SJCRH30 (cell line): ENCODE data around the gene UBE3A. TPM values are rescaled to one million over a fixed set of nuclear protein-coding genes. Genes with fewer than 3 reads are reported as not detected.
"Not testable (repeated sequence)": the region's sequence is repeated elsewhere in the genome, so short reads cannot be mapped to it uniquely, and the experiment has no call there.

Experiments
- DNase-seq, 2 experiments: peaks; one replicate each; pipeline ENCODE4 v3.0.0-alpha.2; 2015 to 2020
- H3K27ac ChIP-seq: fragments of 250-450 bp; sonication (Bioruptor Pico); 2 replicates; pipeline ENCODE4 v1.5.1; 2020; ENCODE audit warnings: mild to moderate bottlenecking, moderate library complexity
- H3K27me3 ChIP-seq: fragments of 250-450 bp; sonication (Bioruptor Pico); 2 replicates; pipeline ENCODE4 v1.5.1; 2020; ENCODE audit warnings: mild to moderate bottlenecking, moderate library complexity
- H3K36me3 ChIP-seq: fragments of 250-450 bp; sonication (Bioruptor Pico); 2 replicates; pipeline ENCODE4 v1.5.1; 2020; ENCODE audit warnings: mild to moderate bottlenecking, moderate library complexity
- H3K4me1 ChIP-seq: fragments of 250-450 bp; sonication (Bioruptor Pico); 2 replicates; pipeline ENCODE4 v1.5.1; 2020; ENCODE audit warnings: mild to moderate bottlenecking, moderate library complexity
- H3K4me3 ChIP-seq: fragments of 250-450 bp; sonication (Bioruptor Pico); 2 replicates; pipeline ENCODE4 v1.5.1; 2020; ENCODE audit warnings: mild to moderate bottlenecking, moderate library complexity
- H3K9me3 ChIP-seq: fragments of 250-450 bp; sonication (Bioruptor Pico); replicated peaks from 2 replicates; pipeline ENCODE4 v1.5.1; 2020; ENCODE audit warnings: mild to moderate bottlenecking, moderate library complexity
- total RNA-seq: library from RNA; depleted of rRNA; stranded (reverse); fragments of >200 nt; shearing (Covaris generic); gene quantifications from 2 replicates; pipeline ENCODE4 v1.2.3, GENCODE V29; 2014

Gene UBE3A
- total RNA-seq, 1 experiment from 2014 or later = 111 TPM

DNA sequence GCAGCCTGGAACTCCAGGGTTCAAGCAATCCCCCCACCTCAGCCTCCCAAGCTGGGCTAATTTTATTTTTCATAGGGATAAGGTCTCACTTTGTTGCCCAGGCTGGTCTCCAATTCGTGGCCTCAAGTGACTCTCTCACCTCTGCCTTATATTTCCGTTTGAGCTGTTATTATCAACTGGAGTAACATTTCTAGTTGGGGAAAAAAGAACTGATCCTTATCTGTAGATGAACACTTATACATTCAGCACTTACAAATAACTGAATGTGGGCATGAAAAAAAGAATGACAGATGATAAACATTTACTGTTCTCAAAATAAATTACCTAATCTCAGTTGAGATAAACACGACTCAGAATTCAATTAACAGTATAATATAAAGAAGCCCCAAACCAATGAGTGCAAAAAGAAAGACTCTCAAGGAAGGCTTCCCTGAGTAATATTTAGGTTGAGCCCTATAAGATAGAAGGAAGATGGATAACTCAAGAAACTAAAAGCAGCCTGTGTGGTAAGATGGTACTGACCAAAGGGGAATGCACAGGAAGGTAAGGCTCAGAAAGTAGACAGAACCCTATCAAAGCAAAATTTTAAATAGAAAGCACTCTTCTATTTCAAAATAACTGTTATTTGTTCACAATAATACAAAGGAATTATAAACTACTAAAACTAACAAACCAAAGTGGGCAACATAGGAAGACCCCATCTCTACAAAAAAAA lies 11.8 kb downstream of the UBE3A start:
- Histone ChIP-seq H3K36me3 (peaks cover 16% of the 10 kb centered on the region), H3K9me3 (no peaks in the 10 kb centered on the region; the same call in 1 of the 2 replicates), H3K4me3 (no peak overlapping the region), H3K27me3 (no peaks in the 10 kb centered on the region), H3K27ac (no peak overlapping the region), H3K4me1 (no peaks in the 10 kb centered on the region)
- no peak for DNase-seq

DNA sequence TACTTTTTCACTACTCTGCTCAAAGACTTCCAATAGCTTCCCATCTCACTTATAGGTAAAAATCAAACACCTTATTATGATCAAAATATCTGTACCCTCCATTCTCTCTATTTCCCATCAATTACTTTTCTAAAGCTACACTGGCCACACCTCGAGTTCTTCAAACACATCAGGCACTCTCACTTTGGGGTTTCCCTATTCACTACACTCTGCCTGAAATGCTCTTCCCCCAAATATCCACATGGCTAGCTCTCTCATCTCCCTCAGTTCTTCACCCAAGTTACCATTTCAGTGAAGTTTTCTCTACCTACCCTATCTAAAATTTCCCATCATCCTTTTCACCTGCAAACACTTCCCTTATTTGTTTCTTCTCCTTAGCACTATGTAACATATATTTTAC lies 14.8 kb downstream of the UBE3A start:
- DNase-seq = no peak
- Histone ChIP-seq H3K4me1 (no peaks in the 10 kb centered on the region), H3K9me3 (no peaks in the 10 kb centered on the region; the same call in 1 of the 2 replicates), H3K27ac (no peak overlapping the region), H3K4me3 (no peak overlapping the region), H3K27me3 (no peaks in the 10 kb centered on the region), H3K36me3 (peaks cover 18% of the 10 kb centered on the region)

DNA sequence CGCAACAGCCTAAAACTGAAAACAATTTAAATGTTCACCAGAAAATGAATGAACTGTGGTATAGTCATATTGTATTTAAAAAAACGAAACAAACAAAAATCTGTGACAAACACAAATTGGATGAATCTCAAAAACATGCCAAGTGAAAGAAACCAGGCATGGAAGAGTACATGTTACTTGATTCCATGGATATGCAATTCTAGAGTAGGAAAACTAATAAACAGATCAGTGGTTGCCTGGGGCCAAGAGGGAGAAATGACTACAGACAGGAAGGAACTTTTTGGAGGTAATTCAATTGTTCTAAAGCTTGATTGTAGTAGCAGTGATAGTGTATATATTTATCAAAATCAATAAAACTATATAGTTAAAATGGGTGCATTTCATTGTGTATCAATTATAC lies 16.8 kb downstream of the UBE3A start:
- no peaks in the 10 kb centered on the region for H3K9me3 ChIP-seq

DNA sequence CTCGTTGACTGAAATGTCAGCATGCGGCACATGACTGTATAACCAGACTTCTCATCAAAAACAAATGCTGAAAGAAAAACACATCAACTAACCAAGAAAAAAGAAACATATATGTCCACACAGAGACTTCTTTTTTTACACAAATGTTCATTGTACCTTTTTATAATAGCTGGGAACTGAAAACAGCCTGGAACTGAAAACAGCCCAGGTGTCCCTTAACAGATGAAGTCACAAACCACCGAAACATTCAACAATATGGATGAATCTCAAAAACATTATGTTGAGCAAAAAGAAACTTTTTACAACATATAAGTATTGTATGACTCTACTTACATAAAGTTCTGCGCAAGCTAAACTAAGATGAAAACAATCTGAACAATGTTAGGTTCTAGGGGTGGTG lies 20.6 kb downstream of the UBE3A start:
- DNase-seq = no peak

More for the DNA sequence above, 16.8 kb downstream of the UBE3A start:
- Histone ChIP-seq H3K27me3 (no peaks in the 10 kb centered on the region), H3K27ac (no peak overlapping the region), H3K4me3 (no peak overlapping the region), H3K36me3 (peaks cover 32% of the 10 kb centered on the region), H3K4me1 (no peaks in the 10 kb centered on the region)
- DNase-seq = no peak

DNA sequence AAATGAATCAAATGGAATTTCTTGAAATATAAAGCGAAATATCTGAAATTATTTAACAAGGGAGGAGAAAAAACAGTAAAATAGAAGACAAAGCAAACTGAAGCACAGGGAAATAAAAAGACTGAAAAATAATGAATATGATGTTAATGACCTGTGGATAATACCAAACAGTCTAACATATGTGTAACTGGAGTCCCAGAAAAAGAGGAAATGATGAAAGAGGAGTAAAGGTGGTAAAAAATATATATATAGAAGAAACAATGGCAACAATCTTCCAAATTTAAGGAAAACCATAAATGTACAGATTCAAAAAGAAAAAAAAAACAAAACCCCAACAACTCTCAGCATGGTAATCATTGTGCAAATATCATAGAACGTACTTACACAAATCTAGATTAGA lies 21.2 kb downstream of the UBE3A start:
- H3K9me3 ChIP-seq = no peaks in the 10 kb centered on the region
- peaks cover 34% of the 10 kb centered on the region for H3K36me3 ChIP-seq
- H3K27me3 ChIP-seq = no peaks in the 10 kb centered on the region
- H3K4me3 ChIP-seq = no peak overlapping the region
- DNase-seq = no peak
- H3K27ac ChIP-seq = no peak overlapping the region
- H3K4me1 ChIP-seq = no peaks in the 10 kb centered on the region

More for the DNA sequence above, 20.6 kb downstream of the UBE3A start:
- Histone ChIP-seq H3K27me3 (no peaks in the 10 kb centered on the region), H3K36me3 (peaks cover 34% of the 10 kb centered on the region), H3K4me1 (no peaks in the 10 kb centered on the region), H3K4me3 (no peak overlapping the region), H3K9me3 (no peaks in the 10 kb centered on the region), H3K27ac (no peak overlapping the region)

DNA sequence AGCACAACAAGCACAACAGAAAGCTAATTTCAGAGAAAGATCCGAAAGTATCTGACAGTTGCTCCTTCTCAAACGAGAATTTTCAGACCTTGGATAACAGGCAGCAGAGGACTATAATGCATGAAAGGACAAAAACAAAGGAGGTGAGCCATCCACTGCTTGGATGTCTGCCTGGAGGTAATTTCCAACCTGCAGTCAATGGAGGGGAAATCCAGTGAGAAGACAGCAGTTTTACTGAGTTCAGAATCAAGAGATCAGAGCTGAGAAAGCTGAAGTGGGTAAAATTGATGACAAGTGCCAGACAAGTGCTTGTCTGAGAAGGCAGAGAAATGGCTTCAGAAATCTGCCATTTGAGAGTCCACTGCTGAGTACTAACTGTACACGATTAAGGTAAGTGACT lies 22.1 kb downstream of the UBE3A start:
- H3K9me3 ChIP-seq = no peaks in the 10 kb centered on the region
- H3K27ac ChIP-seq = no peak overlapping the region
- no peak overlapping the region for H3K4me3 ChIP-seq
- no peaks in the 10 kb centered on the region for H3K27me3 ChIP-seq
- H3K4me1 ChIP-seq = no peaks in the 10 kb centered on the region
- DNase-seq = no peak
- H3K36me3 ChIP-seq = peaks cover 28% of the 10 kb centered on the region

DNA sequence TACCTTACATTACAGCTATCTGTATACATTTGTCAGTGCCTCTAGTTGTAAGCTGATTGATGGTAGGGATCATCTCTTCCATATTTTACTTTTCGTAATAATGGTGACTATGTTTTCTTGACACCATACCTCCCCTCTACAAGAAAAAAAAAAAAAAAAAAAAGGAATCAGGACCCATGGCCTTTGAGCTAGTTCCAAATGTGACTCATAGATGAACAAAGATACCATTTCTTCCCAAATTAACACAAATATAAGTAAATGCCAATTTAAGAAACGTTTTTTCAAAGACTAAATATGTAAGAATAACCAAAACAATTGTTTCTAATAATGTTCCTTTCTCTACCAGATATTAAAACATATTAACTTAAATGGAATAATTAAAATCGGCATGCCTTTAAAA lies 23.1 kb downstream of the UBE3A start:
- H3K4me1 ChIP-seq = no peaks in the 10 kb centered on the region
- no peak for DNase-seq
- H3K27ac ChIP-seq = no peak overlapping the region
- no peaks in the 10 kb centered on the region for H3K27me3 ChIP-seq
- H3K9me3 ChIP-seq = no peaks in the 10 kb centered on the region
- H3K36me3 ChIP-seq = peaks cover 19% of the 10 kb centered on the region
- H3K4me3 ChIP-seq = no peak overlapping the region

DNA sequence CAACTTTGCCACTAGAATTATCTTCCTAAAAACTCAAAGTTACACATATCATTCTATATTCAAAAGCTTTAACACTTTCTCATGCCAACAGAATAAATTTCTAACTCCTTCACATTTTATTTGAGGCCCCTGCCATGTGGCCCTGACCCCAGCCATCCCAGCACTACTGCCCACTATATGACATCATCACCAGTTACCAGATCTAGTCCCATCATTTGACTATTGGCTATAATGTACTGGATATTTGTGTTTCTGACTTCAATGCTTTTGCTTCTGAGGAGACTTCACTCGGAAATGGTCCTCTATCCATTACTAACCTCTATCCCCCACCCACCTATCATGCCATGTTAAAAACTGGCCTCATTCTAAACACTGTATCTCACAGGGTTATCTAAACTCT lies 23.6 kb downstream of the UBE3A start:
- Histone ChIP-seq H3K9me3 (no peaks in the 10 kb centered on the region), H3K27me3 (no peaks in the 10 kb centered on the region), H3K4me1 (no peaks in the 10 kb centered on the region), H3K27ac (no peak overlapping the region), H3K4me3 (no peak overlapping the region), H3K36me3 (peaks cover 17% of the 10 kb centered on the region)
- no peak for DNase-seq

DNA sequence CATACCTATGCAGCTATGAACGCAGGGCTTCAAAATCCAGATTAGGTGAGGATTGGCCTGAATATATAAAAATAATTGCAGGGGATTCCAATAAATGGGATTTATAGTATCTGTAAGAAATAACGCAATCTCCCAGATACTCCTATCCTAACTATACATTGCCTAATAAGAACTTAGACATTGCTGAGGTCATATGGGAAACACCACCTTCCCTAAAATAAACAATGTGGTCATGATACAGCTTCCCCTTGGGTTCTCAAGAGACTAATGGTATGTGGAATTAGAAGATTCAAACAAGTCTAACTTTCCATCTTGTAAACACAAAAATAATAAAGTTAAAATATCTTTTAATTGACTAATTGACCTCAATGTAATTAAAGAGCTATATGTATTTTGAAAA lies 28.2 kb downstream of the UBE3A start:
- no peak for DNase-seq
- peaks cover 26% of the 10 kb centered on the region for H3K36me3 ChIP-seq
- no peaks in the 10 kb centered on the region for H3K27me3 ChIP-seq
- H3K4me3 ChIP-seq = no peak overlapping the region
- no peak overlapping the region for H3K27ac ChIP-seq
- no peaks in the 10 kb centered on the region for H3K9me3 ChIP-seq
- no peaks in the 10 kb centered on the region for H3K4me1 ChIP-seq

DNA sequence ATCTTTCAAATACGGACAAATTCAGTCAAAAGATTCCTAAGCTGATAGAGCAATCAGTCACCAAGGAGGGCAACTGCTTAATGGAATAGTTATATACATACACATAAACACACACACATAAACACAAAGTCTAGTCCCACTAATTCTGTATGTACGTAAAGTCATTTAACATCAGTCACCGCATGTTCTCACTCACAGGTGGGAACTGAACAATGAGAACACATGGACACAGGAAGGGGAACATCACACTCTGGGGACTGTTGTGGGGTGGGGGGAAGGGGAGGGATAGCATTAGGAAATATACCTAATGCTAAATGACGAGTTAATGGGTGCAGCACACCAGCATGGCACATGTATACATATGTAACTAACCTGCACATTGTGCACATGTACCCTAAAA lies 29.1 kb downstream of the UBE3A start:
- H3K4me3 ChIP-seq, H3K4me1 ChIP-seq, H3K27ac ChIP-seq, H3K27me3 ChIP-seq, H3K9me3 ChIP-seq, DNase-seq: not testable (repeated sequence)
- peaks cover 32% of the 10 kb centered on the region for H3K36me3 ChIP-seq

DNA sequence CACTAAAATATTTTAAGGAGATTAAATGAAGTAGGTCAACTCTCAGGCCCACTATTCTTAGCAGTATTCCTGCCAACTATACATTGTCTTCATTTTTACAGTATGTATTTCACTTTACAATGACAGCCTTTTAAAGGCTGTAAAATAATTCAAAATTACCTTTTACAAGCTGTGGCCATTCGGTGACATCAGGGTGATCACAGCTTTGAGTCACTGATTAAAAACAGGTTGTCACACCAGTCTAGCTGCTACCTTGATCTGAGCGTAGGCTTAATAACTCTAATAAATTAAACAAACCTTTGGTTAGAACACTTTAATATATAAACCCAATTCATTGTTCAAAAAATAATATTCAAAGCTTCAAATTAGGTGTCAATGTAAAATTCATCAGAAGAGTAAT lies 29.9 kb downstream of the UBE3A start:
- no peaks in the 10 kb centered on the region for H3K9me3 ChIP-seq
- no peaks in the 10 kb centered on the region for H3K4me1 ChIP-seq
- no peaks in the 10 kb centered on the region for H3K27me3 ChIP-seq
- H3K4me3 ChIP-seq = no peak overlapping the region
- DNase-seq = no peak
- H3K27ac ChIP-seq = no peak overlapping the region
- H3K36me3 ChIP-seq = peaks cover 40% of the 10 kb centered on the region

DNA sequence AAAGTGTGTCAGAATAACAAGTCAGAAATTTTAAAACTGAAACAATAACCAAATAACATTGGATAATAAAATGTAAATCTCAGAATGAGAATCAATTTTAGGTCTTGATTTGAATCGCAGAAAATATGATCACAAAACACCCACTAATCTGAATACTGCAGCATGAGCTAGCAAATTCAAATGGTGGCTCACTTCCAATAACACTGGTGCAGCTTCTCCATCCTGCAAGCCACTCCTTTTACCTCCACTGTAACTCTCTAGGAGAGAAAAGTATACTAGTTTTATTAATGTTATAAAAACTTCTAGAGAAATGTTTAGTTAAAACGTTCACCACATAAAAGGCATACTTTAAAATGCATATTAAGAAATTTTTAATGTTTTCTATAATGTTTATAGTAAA lies 30.4 kb downstream of the UBE3A start:
- Histone ChIP-seq H3K4me3 (no peak overlapping the region), H3K27ac (no peak overlapping the region), H3K27me3 (no peaks in the 10 kb centered on the region), H3K36me3 (peaks cover 45% of the 10 kb centered on the region), H3K4me1 (no peaks in the 10 kb centered on the region), H3K9me3 (no peaks in the 10 kb centered on the region)
- DNase-seq = no peak

DNA sequence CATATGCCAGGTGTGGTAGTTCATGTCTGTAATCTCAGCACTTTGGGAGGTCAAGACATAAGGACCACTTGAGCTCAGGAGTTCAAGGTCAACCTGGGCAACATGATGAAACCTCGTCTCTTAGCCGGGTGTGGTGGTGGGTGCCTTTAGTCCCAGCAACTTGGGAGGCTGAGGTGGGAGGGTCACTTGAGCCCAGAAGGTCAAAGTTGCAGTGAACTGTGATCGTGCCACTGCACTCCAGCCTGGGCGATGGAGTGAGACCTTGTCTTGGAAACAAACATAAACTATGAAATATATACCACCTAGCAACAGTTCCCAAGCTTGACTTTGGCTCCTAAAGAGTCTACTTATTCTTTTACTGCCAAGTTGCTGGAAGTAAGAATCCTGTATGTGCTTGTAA lies 30.9 kb downstream of the UBE3A start:
- no peak overlapping the region for H3K4me3 ChIP-seq
- no peaks in the 10 kb centered on the region for H3K9me3 ChIP-seq
- no peak overlapping the region for H3K27ac ChIP-seq
- no peaks in the 10 kb centered on the region for H3K27me3 ChIP-seq
- no peak for DNase-seq
- H3K36me3 ChIP-seq = peaks cover 50% of the 10 kb centered on the region
- no peaks in the 10 kb centered on the region for H3K4me1 ChIP-seq

DNA sequence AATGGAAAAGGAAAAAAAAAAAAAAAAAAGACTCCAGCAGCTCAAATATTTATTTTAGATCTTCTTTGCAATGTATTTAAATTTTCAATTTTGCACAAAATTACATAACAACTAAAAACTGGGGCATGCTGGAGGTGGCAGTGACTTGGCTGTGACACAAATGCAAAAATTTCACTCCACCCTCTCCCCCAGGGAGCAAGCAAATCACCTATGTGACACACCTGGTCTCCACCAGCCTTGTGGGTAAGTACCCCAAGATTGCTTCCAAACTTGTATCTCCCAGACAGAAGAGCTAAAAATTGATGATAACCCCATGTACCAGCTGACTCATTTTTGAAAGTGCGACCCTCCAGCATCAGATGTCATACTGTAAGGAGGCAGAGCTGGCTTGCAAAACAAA lies 32.0 kb downstream of the UBE3A start:
- H3K9me3 ChIP-seq = no peaks in the 10 kb centered on the region
- no peak overlapping the region for H3K27ac ChIP-seq
- no peak for DNase-seq
- no peaks in the 10 kb centered on the region for H3K27me3 ChIP-seq
- H3K36me3 ChIP-seq = peaks cover 61% of the 10 kb centered on the region
- H3K4me1 ChIP-seq = no peaks in the 10 kb centered on the region
- H3K4me3 ChIP-seq = no peak overlapping the region

DNA sequence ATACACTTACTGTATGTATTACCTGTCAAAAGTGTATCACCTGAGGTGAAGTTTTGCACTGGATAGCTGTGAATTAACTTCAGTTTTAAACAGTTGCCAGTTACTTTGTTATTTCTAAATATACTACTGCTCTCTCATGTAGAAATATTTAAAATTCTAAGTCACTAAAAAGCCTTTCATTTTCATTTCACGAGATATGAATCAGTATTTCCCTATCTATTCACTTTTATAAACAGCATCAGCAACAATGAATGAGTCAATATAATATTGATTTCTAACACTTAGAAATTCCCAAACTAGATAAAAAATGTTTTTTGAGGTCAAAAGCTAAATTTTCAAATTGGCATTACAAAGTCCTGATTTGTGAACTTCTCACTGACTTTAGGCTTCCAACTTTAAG lies 32.6 kb downstream of the UBE3A start:
- no peaks in the 10 kb centered on the region for H3K27me3 ChIP-seq
- peaks cover 65% of the 10 kb centered on the region for H3K36me3 ChIP-seq
- DNase-seq = no peak
- no peaks in the 10 kb centered on the region for H3K4me1 ChIP-seq
- H3K27ac ChIP-seq = no peak overlapping the region
- no peak overlapping the region for H3K4me3 ChIP-seq
- no peaks in the 10 kb centered on the region for H3K9me3 ChIP-seq

DNA sequence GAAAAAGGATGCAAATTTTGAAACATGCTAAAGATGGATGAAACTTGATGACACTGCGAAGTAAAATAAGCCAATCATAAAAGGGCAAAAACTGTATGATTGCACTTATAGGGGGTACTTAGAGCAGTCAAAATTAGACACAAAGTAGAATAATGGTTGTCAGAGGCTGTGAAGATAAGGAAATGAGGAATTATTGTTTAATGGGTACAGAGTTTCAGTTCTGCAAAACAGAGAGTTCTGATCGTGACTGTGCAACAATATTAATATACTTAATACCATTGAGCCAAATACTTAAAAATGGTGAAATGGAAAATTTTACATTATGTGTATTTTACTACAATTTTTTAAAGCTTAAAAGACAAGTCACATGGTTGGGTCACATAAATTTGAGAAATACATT lies 35.1 kb downstream of the UBE3A start:
- H3K36me3 ChIP-seq = peaks cover 81% of the 10 kb centered on the region
- no peaks in the 10 kb centered on the region for H3K4me1 ChIP-seq
- H3K27ac ChIP-seq = no peak overlapping the region
- H3K9me3 ChIP-seq = no peaks in the 10 kb centered on the region
- no peak overlapping the region for H3K4me3 ChIP-seq
- DNase-seq = no peak
- no peaks in the 10 kb centered on the region for H3K27me3 ChIP-seq
